OCI-LY1 (cell line): Measurements from ENCODE around the gene PIK3IP1.

ENCODE experiments used
- EZH2 ChIP-seq: fragments of 200-600 bp; sonication (generic), shearing (Covaris generic); IDR thresholded peaks from 2 replicates; pipeline ENCODE4 v1.8.0; 2017; ENCODE audit warnings: borderline replicate concordance, mixed run types, mild to moderate bottlenecking, antibody characterized with exemption, low read length, moderate library complexity, mixed read lengths
- TF ChIP-seq, protein P1 (sequence below): fragments of 200-600 bp; sonication (generic), shearing (Covaris generic); IDR thresholded peaks from 2 replicates; pipeline ENCODE4 v1.5.1; 2017; ENCODE audit warnings: mild to moderate bottlenecking, antibody characterized with exemption, low read length, moderate library complexity, mixed read lengths

DNA sequence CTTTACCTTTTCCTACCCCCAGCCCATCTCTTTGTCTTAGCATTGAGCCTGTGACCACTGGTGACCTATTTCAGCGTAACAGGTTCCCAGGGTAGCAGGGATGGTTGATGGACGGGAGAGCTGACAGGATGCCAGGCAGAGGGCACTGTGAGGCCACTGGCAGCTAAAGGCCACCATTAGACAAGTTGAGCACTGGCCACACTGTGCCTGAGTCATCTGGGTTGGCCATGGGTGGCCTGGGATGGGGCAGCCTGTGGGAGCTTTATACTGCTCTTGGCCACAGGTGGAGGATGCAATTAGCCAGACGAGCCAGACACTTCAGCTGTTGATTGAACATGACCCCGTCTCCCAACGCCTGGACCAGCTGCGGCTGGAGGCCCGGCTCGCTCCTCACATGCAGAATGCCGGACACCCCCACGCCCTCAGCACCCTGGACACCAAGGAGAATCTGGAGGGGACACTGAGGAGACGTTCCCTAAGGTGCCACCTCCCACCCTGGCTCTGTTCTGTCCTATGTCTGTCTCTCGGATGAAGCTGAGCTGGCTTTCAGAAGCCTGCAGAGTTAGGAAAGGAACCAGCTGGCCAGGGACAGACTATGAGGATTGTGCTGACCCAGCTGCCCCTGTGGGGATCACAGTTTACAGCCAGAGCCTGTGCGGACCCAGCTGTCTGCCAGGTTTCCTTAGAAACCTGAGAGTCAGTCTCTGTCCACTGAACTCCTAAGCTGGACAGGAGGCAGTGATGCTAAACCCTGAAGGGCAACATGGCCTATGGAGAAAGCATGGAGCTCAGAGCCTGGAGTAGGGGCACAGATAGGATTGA, 29.8 kb downstream of the PIK3IP1 start:
- TF ChIP-seq, protein P1, sequence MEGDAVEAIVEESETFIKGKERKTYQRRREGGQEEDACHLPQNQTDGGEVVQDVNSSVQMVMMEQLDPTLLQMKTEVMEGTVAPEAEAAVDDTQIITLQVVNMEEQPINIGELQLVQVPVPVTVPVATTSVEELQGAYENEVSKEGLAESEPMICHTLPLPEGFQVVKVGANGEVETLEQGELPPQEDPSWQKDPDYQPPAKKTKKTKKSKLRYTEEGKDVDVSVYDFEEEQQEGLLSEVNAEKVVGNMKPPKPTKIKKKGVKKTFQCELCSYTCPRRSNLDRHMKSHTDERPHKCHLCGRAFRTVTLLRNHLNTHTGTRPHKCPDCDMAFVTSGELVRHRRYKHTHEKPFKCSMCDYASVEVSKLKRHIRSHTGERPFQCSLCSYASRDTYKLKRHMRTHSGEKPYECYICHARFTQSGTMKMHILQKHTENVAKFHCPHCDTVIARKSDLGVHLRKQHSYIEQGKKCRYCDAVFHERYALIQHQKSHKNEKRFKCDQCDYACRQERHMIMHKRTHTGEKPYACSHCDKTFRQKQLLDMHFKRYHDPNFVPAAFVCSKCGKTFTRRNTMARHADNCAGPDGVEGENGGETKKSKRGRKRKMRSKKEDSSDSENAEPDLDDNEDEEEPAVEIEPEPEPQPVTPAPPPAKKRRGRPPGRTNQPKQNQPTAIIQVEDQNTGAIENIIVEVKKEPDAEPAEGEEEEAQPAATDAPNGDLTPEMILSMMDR: no peak
- no peak for TF ChIP-seq EZH2
